K562 (cell line): ENCODE data around the gene XPA. TPM values are rescaled to one million over a fixed set of nuclear protein-coding genes. Genes with fewer than 3 reads are reported as not detected.

Source experiments
- ATAC-seq: fragments of 200-7000 bp; cut with Tn5 transposase; 3 replicates; pipeline ENCODE4 v1.9.1; 2020; ENCODE audit warnings: moderate library complexity
- BruUV-seq: library from RNA; stranded (reverse); fragments of 400-500 nt; replicated peaks from 2 replicates; lab custom pipeline; 2021; lab: Mats Ljungman, UMichigan
- CTCF ChIA-PET: fragments of 300-600 bp; formaldehyde crosslinking; extraction: SDS; loops from one replicate; lab custom pipeline; 2021; ENCODE audit warnings: low intra/inter-chr PET ratio; lab: Yijun Ruan, JAX
- POLR2A ChIA-PET: fragments of 300-600, 350-650 bp; sonication (Branson Sonifier 250); formaldehyde crosslinking; extraction: SDS; loops from one replicate; lab custom pipeline; 2021; ENCODE audit warnings: antibody characterized with exemption, inconsistent platforms; lab: Yijun Ruan, JAX
- DNase-seq, 4 experiments: peaks; one replicate each; pipeline versions ENCODE4 v3.0.0 to v3.0.0-alpha.2; 2011 to 2018; ENCODE audit warnings: low spot score in 3 of 4, mixed read lengths in 3 of 4; ENCODE audit errors: extremely low read depth in 1 of 4
- FAIRE-seq: peaks from 2 replicates; lab custom pipeline; 2011; peaks lifted over from hg19 to GRCh38; lab: Jason Lieb, UNC
- H2AFZ ChIP-seq: 2 replicates; pipeline ENCODE4 v1.6.0; 2011; ENCODE audit warnings: low read depth, low read length, control low read depth, inconsistent platforms
- H3K27ac ChIP-seq: fragments of 200-600 bp; 3 replicates; pipeline ENCODE4 v1.8.0; 2011; ENCODE audit warnings: low read depth, mild to moderate bottlenecking, control low read depth, inconsistent platforms, low read length, moderate library complexity, mixed read lengths; ENCODE audit errors: extremely low read depth
- H3K27me3 ChIP-seq, 2 experiments: fragments of 300-600 bp in 1 of 2; 2 replicates in 1 of 2; 3 replicates in 1 of 2; pipeline versions ENCODE4 v1.6.0 to v1.8.0; 2011; ENCODE audit warnings: inconsistent platforms in 2 of 2, low read length in 2 of 2, mild to moderate bottlenecking in 1 of 2, mixed read lengths in 1 of 2, moderate library complexity in 1 of 2; ENCODE audit not compliant: control insufficient read depth in 2 of 2, insufficient read depth in 2 of 2
- H3K36me3 ChIP-seq: fragments of 300-600 bp; 3 replicates; pipeline ENCODE4 v1.8.0; 2011; ENCODE audit warnings: mild to moderate bottlenecking, low read length, inconsistent platforms; ENCODE audit not compliant: control insufficient read depth, insufficient read depth
- H3K4me1 ChIP-seq, 2 experiments: fragments of 200-600 bp in 1 of 2; replicated peaks in 1 of 2; 2 replicates in 1 of 2; 3 replicates in 1 of 2; pipeline versions ENCODE4 v1.5.1 to v1.8.0; 2011; ENCODE audit warnings: inconsistent platforms in 2 of 2, low read length in 2 of 2, mild to moderate bottlenecking in 1 of 2, mixed read lengths in 1 of 2, moderate library complexity in 1 of 2; ENCODE audit not compliant: control insufficient read depth in 2 of 2, insufficient read depth in 2 of 2
- H3K4me2 ChIP-seq: 2 replicates; pipeline ENCODE4 v1.6.1; 2011; ENCODE audit warnings: low read length, control low read depth, inconsistent platforms, mixed read lengths; ENCODE audit not compliant: insufficient read depth
- H3K4me3 ChIP-seq: fragments of 200-600 bp; sonication (generic), shearing (Covaris generic); 2 replicates; pipeline ENCODE4 v1.5.1; 2016; ENCODE audit warnings: control low read depth, inconsistent platforms
- H3K79me2 ChIP-seq: fragments of 200-600 bp; 3 replicates; pipeline ENCODE4 v1.8.0; 2011; ENCODE audit warnings: low read length, inconsistent platforms; ENCODE audit not compliant: control insufficient read depth, insufficient read depth
- H3K9ac ChIP-seq, 2 experiments: 2 replicates each; pipeline versions ENCODE4 v1.6.0 to v1.6.1; 2011; ENCODE audit warnings: low read depth in 2 of 2, low read length in 2 of 2, control low read depth in 1 of 2, inconsistent platforms in 1 of 2, mild to moderate bottlenecking in 1 of 2, mixed read lengths in 1 of 2; ENCODE audit not compliant: insufficient read depth in 1 of 2
- H3K9me1 ChIP-seq: one replicate; pipeline ENCODE4 v1.6.0; 2011; ENCODE audit warnings: inconsistent platforms, mild to moderate bottlenecking, low read length, moderate library complexity; ENCODE audit not compliant: control insufficient read depth, insufficient read depth
- H3K9me3 ChIP-seq: replicated peaks from 2 replicates; pipeline ENCODE4 v1.5.1; 2011; ENCODE audit warnings: low read depth, low read length, inconsistent platforms; ENCODE audit not compliant: control insufficient read depth, insufficient read depth
- H4K20me1 ChIP-seq: replicated peaks from 2 replicates; pipeline ENCODE4 v1.6.1; 2011; ENCODE audit warnings: low read length, inconsistent platforms, mixed read lengths; ENCODE audit not compliant: control insufficient read depth, insufficient read depth
- EZH2 ChIP-seq: IDR thresholded peaks from 2 replicates; pipeline ENCODE4 v1.6.1; 2012; ENCODE audit warnings: low read depth, mild to moderate bottlenecking, inconsistent platforms, low read length, borderline replicate concordance
- NFIC ChIP-seq: fragments of 450-650 bp; IDR thresholded peaks from 2 replicates; pipeline ENCODE4 v1.6.1; 2017; ENCODE audit warnings: mild to moderate bottlenecking, inconsistent platforms
- ZNF644 ChIP-seq: fragments of 200-800 bp; sonication (Bioruptor generic); IDR thresholded peaks from 2 replicates; pipeline ENCODE4 v1.6.1; 2016; ENCODE audit warnings: low read depth, missing genetic modification characterization, missing compliant biosample characterization
- WGBS: fragments of 100-300 bp; shearing (Covaris generic); methylation state at CpG from one replicate; pipeline ENCODE4 v1.1.6; 2016; ENCODE audit warnings: low coverage, mixed read lengths; ENCODE audit not compliant: insufficient coverage; ENCODE audit errors: missing lambda C conversion rate; 5-methylcytosine and 5-hydroxymethylcytosine counted together
- in situ Hi-C: fragments of 300-500 bp; cut with MboI; formaldehyde crosslinking; loops from 4 replicates; pipeline ENCODE4 v1.15.0; 2018; ENCODE audit warnings: inconsistent platforms, mixed read lengths
- intact Hi-C: fragments of 100-400 bp; cut with micrococcal nuclease; formaldehyde crosslinking; loops from 2 replicates; pipeline ENCODE4 v1.14.2; 2022
- polyA plus RNA-seq, 8 experiments: library from polyadenylated mRNA; depleted of rRNA in 4 of 8; stranded (reverse) in 5 of 8; unstranded in 3 of 8; fragments of >200 nt; fragmentation: Nextera tagmentation in 2 of 8; fragmentation: Illumina TruSeq in 1 of 8; extraction: Ambion mirVana in 2 of 8; extraction: Trizol in 1 of 8; gene quantifications; 2 replicates each; pipeline versions ENCODE4 v1.2.1 to v1.2.3, GENCODE V29; 2011 to 2014; ENCODE audit warnings: inconsistent platforms in 1 of 8, missing spikeins in 1 of 8
- total RNA-seq, 7 experiments: library from RNA; depleted of rRNA in 6 of 7; stranded (reverse); fragments of >200 nt in 6 of 7; fragmentation: Illumina TruSeq in 2 of 7; extraction: Trizol in 2 of 7; gene quantifications; 2 replicates each; pipeline versions ENCODE4 v1.2.1 to v1.2.3, GENCODE V29; 2011 to 2021; ENCODE audit warnings: low replicate concordance in 1 of 7
- TF ChIP-seq, protein P1 (sequence below), 3 experiments: IDR thresholded peaks in 2 of 3; conservative IDR thresholded peaks in 1 of 3; 2 replicates each; pipeline ENCODE4 v1.5.1; 2011 to 2012; ENCODE audit warnings: low read length in 3 of 3, mild to moderate bottlenecking in 3 of 3, control low read depth in 2 of 3, improper control_type of control experiment in 1 of 3, inconsistent platforms in 1 of 3, low read depth in 1 of 3, mixed read lengths in 1 of 3, moderate library complexity in 1 of 3; ENCODE audit not compliant: insufficient read depth in 2 of 3
- TF ChIP-seq, protein P2 (sequence below): fragments of 150-350 bp; IDR thresholded peaks from 2 replicates; pipeline ENCODE4 v1.6.1; 2014; ENCODE audit warnings: low read depth, mild to moderate bottlenecking, low read length, borderline replicate concordance

Gene XPA
- total and polyA plus RNA-seq, 9 of the 15 experiments (the other 6 are each of a cell fraction or from before 2014, with no cell fraction given), result 5.1 to 18.2 (median 14.1) TPM

DNA sequence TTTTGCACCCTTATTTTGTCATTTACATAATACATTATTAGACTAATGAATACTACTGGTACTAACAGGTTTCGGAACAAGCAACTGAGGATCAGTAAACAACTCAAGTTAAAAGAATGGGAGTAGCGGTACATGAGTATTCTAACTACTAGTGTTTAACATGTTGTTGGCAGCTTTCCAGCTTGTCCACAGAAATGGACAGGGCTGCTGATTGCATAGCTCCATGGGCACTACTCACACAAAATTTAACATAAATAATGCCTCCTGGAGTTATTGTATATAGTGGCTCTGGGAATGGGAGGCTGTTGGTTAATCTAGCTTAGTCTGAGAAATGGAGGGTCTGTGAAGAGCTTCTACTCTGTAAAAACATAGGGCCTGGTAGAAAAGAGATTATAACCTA is 56.8 kb downstream of the XPA start:
- H3K4me3 ChIP-seq, result no peak overlapping the region
- ChIA-PET POLR2A (interaction anchor here (0.7 to 1.1 kb wide), 5 partner anchors 8 to 373 kb away, joined by 3 to 4 read pairs (median 3); no protein-coding TSS in a partner anchor), CTCF (no interaction called here)
- no peak for ATAC-seq
- H3K4me2 ChIP-seq, result no peak overlapping the region
- no peaks in the 10 kb centered on the region for H3K27me3 ChIP-seq
- no peaks in the 10 kb centered on the region for H3K9me3 ChIP-seq
- H3K4me1 ChIP-seq, result peaks cover 0 to 12% of the 10 kb centered on the region in 2 experiments; a peak in 3 of 5 replicates
- H3K36me3 ChIP-seq, result peaks cover 81% of the 10 kb centered on the region
- no peak overlapping the region for H3K9ac ChIP-seq
- H2AFZ ChIP-seq, result no peak overlapping the region
- H4K20me1 ChIP-seq, result peaks cover 8% of the 10 kb centered on the region
- DNase-seq, result peak in 1 of 4 experiments; percentile 26
- no peak for TF ChIP-seq ZNF644 (tag)
- peak; percentile 80 for TF ChIP-seq NFIC
- no peak for TF ChIP-seq EZH2
- intact Hi-C loops (no loop called here), in situ Hi-C loops (no loop called here)
- FAIRE-seq, result no peak
- H3K79me2 ChIP-seq, result peaks cover 65% of the 10 kb centered on the region
- no peak overlapping the region for H3K27ac ChIP-seq
- no TSS peak for BruUV-seq
- 87% methylated on average over 2 of the region's 2 CpGs for WGBS
- peaks cover 6% of the 10 kb centered on the region for H3K9me1 ChIP-seq

DNA sequence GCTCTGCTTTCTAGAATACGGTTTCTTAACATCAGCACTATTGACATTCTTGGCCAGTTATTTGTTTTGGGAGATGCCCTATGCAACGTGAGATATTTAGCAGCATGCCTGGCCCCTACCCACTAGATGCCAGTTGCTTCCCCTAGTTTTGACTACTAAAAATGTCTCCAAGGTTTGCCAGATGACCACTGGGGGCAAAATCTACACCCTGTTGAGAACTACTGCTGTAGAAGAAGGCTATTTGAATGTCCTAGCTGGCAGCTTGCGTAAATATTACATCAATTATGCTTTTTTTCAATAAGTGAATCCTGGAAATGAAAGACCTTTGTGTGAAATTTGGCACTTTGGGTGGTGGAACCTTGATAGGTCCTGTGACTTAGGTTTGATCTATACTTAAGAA is 58.5 kb downstream of the XPA start:
- peaks cover 0 to 16% of the 10 kb centered on the region in 2 experiments; a peak in 3 of 5 replicates for H3K4me1 ChIP-seq
- ATAC-seq (peak; percentile 44; the same call in 1 of the 3 replicates), DNase-seq (peak in 1 of 4 experiments; percentile 17), FAIRE-seq (no peak)
- in situ Hi-C loops (no loop called here), intact Hi-C loops (no loop called here)
- no peaks in the 10 kb centered on the region for H3K27me3 ChIP-seq
- H2AFZ ChIP-seq, result no peak overlapping the region
- H3K79me2 ChIP-seq, result peaks cover 81% of the 10 kb centered on the region
- ChIA-PET POLR2A (interaction anchor here (0.6 to 1.2 kb wide), 3 partner anchors 18 to 40 kb away, joined by 3 to 4 read pairs (median 3); no protein-coding TSS in a partner anchor), CTCF (no interaction called here)
- WGBS, result 80% methylated on average over 3 of the region's 3 CpGs
- no peak overlapping the region for H3K4me2 ChIP-seq
- H3K9me1 ChIP-seq, result peaks cover 6% of the 10 kb centered on the region
- H3K4me3 ChIP-seq, result no peak overlapping the region
- no peak overlapping the region for H3K27ac ChIP-seq
- TF ChIP-seq, protein P1, sequence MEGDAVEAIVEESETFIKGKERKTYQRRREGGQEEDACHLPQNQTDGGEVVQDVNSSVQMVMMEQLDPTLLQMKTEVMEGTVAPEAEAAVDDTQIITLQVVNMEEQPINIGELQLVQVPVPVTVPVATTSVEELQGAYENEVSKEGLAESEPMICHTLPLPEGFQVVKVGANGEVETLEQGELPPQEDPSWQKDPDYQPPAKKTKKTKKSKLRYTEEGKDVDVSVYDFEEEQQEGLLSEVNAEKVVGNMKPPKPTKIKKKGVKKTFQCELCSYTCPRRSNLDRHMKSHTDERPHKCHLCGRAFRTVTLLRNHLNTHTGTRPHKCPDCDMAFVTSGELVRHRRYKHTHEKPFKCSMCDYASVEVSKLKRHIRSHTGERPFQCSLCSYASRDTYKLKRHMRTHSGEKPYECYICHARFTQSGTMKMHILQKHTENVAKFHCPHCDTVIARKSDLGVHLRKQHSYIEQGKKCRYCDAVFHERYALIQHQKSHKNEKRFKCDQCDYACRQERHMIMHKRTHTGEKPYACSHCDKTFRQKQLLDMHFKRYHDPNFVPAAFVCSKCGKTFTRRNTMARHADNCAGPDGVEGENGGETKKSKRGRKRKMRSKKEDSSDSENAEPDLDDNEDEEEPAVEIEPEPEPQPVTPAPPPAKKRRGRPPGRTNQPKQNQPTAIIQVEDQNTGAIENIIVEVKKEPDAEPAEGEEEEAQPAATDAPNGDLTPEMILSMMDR (IDR thresholded peaks at IDR 0.05 in 2 of 3, conservative IDR thresholded peaks at IDR 0.05 in 1 of 3; ENCODE audit: insufficient read depth in 2 of 3, low read depth in 1 of 3, low read length in 3 of 3), result peak in 2 of 3 experiments; percentile 30 to 43; a peak in 3 of 6 replicates
- TF ChIP-seq, protein P2, sequence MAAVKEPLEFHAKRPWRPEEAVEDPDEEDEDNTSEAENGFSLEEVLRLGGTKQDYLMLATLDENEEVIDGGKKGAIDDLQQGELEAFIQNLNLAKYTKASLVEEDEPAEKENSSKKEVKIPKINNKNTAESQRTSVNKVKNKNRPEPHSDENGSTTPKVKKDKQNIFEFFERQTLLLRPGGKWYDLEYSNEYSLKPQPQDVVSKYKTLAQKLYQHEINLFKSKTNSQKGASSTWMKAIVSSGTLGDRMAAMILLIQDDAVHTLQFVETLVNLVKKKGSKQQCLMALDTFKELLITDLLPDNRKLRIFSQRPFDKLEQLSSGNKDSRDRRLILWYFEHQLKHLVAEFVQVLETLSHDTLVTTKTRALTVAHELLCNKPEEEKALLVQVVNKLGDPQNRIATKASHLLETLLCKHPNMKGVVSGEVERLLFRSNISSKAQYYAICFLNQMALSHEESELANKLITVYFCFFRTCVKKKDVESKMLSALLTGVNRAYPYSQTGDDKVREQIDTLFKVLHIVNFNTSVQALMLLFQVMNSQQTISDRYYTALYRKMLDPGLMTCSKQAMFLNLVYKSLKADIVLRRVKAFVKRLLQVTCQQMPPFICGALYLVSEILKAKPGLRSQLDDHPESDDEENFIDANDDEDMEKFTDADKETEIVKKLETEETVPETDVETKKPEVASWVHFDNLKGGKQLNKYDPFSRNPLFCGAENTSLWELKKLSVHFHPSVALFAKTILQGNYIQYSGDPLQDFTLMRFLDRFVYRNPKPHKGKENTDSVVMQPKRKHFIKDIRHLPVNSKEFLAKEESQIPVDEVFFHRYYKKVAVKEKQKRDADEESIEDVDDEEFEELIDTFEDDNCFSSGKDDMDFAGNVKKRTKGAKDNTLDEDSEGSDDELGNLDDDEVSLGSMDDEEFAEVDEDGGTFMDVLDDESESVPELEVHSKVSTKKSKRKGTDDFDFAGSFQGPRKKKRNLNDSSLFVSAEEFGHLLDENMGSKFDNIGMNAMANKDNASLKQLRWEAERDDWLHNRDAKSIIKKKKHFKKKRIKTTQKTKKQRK, result no peak
- H4K20me1 ChIP-seq, result peaks cover 8% of the 10 kb centered on the region
- BruUV-seq, result no TSS peak
- H3K9me3 ChIP-seq, result no peaks in the 10 kb centered on the region
- no peak overlapping the region for H3K9ac ChIP-seq
- peaks cover 65% of the 10 kb centered on the region for H3K36me3 ChIP-seq
